Activated CD8-positive, alpha-beta memory T cell treated with anti-CD3 and anti-CD28 coated beads, Interleukin-2, amount 50 U/mL, for 4 hours (primary cell): ENCODE measurements around the gene SLC5A6.

Source experiments
- DNase-seq: peaks from one replicate; pipeline ENCODE4 v3.0.0-alpha.2; 2020

The SLC5A6 gene

GRCh38 chr2:27211943-27212625, at the start of gene SLC5A6, which contains the start of gene ATRAID:
SLC5A6 (minus strand) TSS chr2:27212268; CDS start chr2:27207650, 4,618 bp downstream.
ATRAID (plus strand) TSS chr2:27212041; CDS start chr2:27212369, 328 bp downstream.
- peak; percentile 88 for DNase-seq

GRCh38 chr2:27261241-27261925, 49.3 kb upstream of the SLC5A6 start:
- DNase-seq = no peak

- DNase-seq = no peak
Observed at GRCh38 chr2:27258051-27258450, 46.0 kb upstream of the SLC5A6 start.

GRCh38 chr2:27256855-27257454, 44.9 kb upstream of the SLC5A6 start:
- DNase-seq = no peak

GRCh38 chr2:27255660-27256059, 43.6 kb upstream of the SLC5A6 start:
- DNase-seq = no peak

- DNase-seq = no peak
Observed at GRCh38 chr2:27255187-27255586, 43.1 kb upstream of the SLC5A6 start.

- no peak for DNase-seq
Observed at GRCh38 chr2:27251766-27252165, 39.7 kb upstream of the SLC5A6 start.

- DNase-seq = no peak
Observed at GRCh38 chr2:27250652-27251379, 38.7 kb upstream of the SLC5A6 start.

GRCh38 chr2:27249891-27250651, 38.0 kb upstream of the SLC5A6 start:
- peak; percentile 50 for DNase-seq

GRCh38 chr2:27249159-27249890, 37.3 kb upstream of the SLC5A6 start:
- DNase-seq = no peak

- no peak for DNase-seq
Observed at GRCh38 chr2:27247893-27248292, 35.8 kb upstream of the SLC5A6 start.

GRCh38 chr2:27245626-27246025, 33.6 kb upstream of the SLC5A6 start:
- no peak for DNase-seq

- no peak for DNase-seq
Observed at GRCh38 chr2:27245116-27245515, 33.0 kb upstream of the SLC5A6 start.

- DNase-seq = no peak
Observed at GRCh38 chr2:27243391-27244130, 31.5 kb upstream of the SLC5A6 start.

- no peak for DNase-seq
Observed at GRCh38 chr2:27242614-27242951, 30.5 kb upstream of the SLC5A6 start.

GRCh38 chr2:27241761-27242613, 29.9 kb upstream of the SLC5A6 start:
- no peak for DNase-seq

GRCh38 chr2:27240406-27240805, 28.3 kb upstream of the SLC5A6 start:
- no peak for DNase-seq

- no peak for DNase-seq
Observed at GRCh38 chr2:27238976-27239375, 26.9 kb upstream of the SLC5A6 start.

- no peak for DNase-seq
Observed at GRCh38 chr2:27237341-27237945, 25.4 kb upstream of the SLC5A6 start.

- DNase-seq = no peak
Observed at GRCh38 chr2:27236626-27237025, 24.6 kb upstream of the SLC5A6 start.
